Central memory CD8-positive, alpha-beta T cell (primary cell): ENCODE results near the gene NOS1AP.

Source experiments
- ATAC-seq: fragments of 150-1000 bp; cut with Tn5 transposase; replicated peaks from 2 replicates; pipeline ENCODE4 v1.10.0; 2022; ENCODE audit warnings: mild to moderate bottlenecking, moderate FRiP score, moderate number of reproducible peaks; ENCODE audit not compliant: poor library complexity, severe bottlenecking; ENCODE audit errors: extremely low read depth
- DNase-seq, 2 donors: peaks; one replicate each; pipeline ENCODE4 v3.0.0; 2021; ENCODE audit warnings: low spot score in 2 of 2
- H3K27ac Mint-ChIP-seq: one replicate; pipeline ENCODE4 v1.8.0; 2022; ENCODE audit warnings: low read depth, mild to moderate bottlenecking, moderate library complexity, mixed read lengths
- H3K27me3 Mint-ChIP-seq: one replicate; pipeline ENCODE4 v1.8.0; 2022; ENCODE audit warnings: mixed read lengths
- H3K36me3 Mint-ChIP-seq: one replicate; pipeline ENCODE4 v1.8.0; 2022; ENCODE audit warnings: mild to moderate bottlenecking, moderate library complexity, mixed read lengths; ENCODE audit not compliant: insufficient read depth
- H3K4me1 Mint-ChIP-seq: one replicate; pipeline ENCODE4 v1.8.0; 2022; ENCODE audit warnings: mixed read lengths
- H3K4me3 Mint-ChIP-seq: one replicate; pipeline ENCODE4 v1.8.0; 2022; ENCODE audit warnings: mild to moderate bottlenecking, moderate library complexity, mixed read lengths
- H3K9me3 Mint-ChIP-seq: one replicate; pipeline ENCODE4 v1.8.0; 2022; ENCODE audit warnings: mixed read lengths

NOS1AP gene

GRCh38 chr1:162233066-162233465 lies 163.6 kb downstream of the NOS1AP start:
- DNase-seq (no peak), ATAC-seq (no peak)
- H3K4me1 Mint-ChIP-seq, result no peaks in the 10 kb centered on the region
- no peak overlapping the region for H3K4me3 Mint-ChIP-seq
- H3K27me3 Mint-ChIP-seq, result peaks cover 43% of the 10 kb centered on the region
- no peak overlapping the region for H3K27ac Mint-ChIP-seq
- no peaks in the 10 kb centered on the region for H3K9me3 Mint-ChIP-seq
- H3K36me3 Mint-ChIP-seq, result no peaks in the 10 kb centered on the region

DNA sequence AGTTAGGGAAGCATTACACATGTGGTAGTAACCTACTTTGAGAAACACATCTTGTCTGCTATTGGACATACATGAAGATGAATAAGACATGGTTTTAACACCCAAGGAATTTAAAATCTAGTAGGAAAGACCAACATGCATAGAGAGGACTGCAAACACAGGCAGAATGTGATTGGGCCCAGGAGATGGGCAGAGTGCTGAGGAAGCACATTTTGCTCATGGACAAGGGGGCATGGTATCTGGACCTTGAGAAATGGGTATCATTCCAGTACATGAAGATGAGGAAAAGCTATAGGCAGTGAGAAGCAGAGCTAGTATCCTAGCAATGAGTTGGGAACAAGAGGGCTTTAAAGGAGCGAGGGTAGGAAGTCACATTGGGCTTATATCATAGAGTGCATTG lies 164.4 kb downstream of the NOS1AP start:
- no peaks in the 10 kb centered on the region for H3K36me3 Mint-ChIP-seq
- ATAC-seq, result no peak
- no peaks in the 10 kb centered on the region for H3K4me1 Mint-ChIP-seq
- H3K27me3 Mint-ChIP-seq, result peaks cover 43% of the 10 kb centered on the region
- DNase-seq, result no peak
- no peak overlapping the region for H3K27ac Mint-ChIP-seq
- H3K4me3 Mint-ChIP-seq, result no peak overlapping the region
- no peaks in the 10 kb centered on the region for H3K9me3 Mint-ChIP-seq

GRCh38 chr1:162234571-162234970 lies 165.1 kb downstream of the NOS1AP start:
- H3K4me3 Mint-ChIP-seq, result no peak overlapping the region
- DNase-seq (no peak), ATAC-seq (no peak)
- H3K36me3 Mint-ChIP-seq, result no peaks in the 10 kb centered on the region
- H3K27me3 Mint-ChIP-seq, result peaks cover 49% of the 10 kb centered on the region
- H3K9me3 Mint-ChIP-seq, result no peaks in the 10 kb centered on the region
- H3K27ac Mint-ChIP-seq, result no peak overlapping the region
- H3K4me1 Mint-ChIP-seq, result no peaks in the 10 kb centered on the region

- Mint-ChIP-seq H3K36me3 (no peaks in the 10 kb centered on the region), H3K9me3 (no peaks in the 10 kb centered on the region), H3K4me3 (no peak overlapping the region), H3K27me3 (peaks cover 57% of the 10 kb centered on the region), H3K4me1 (no peaks in the 10 kb centered on the region), H3K27ac (no peak overlapping the region)
- no peak for DNase-seq
- ATAC-seq, result no peak
These were observed 165.8 kb downstream of the NOS1AP start for GRCh38 chr1:162235241-162235800.

DNA sequence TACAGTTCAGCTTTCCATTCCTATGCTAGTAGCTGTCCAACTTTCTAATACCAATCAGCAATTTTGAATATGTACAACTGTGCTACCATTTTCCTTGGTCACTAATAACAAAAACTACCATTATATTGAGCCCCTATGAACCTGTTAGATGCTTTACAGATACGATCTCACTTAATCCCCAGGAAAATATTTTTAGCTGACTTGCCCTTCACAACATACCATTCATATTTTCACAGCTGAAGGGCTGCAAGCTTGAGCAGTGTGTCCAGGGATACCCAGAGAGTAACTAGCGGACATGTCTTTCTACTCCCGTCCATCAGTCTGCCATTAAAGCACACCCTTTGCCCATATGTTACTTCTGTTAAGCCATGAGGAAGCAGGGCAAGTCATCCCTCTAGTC lies 166.7 kb downstream of the NOS1AP start:
- no peak overlapping the region for H3K4me3 Mint-ChIP-seq
- H3K27ac Mint-ChIP-seq, result no peak overlapping the region
- no peaks in the 10 kb centered on the region for H3K9me3 Mint-ChIP-seq
- no peaks in the 10 kb centered on the region for H3K4me1 Mint-ChIP-seq
- no peaks in the 10 kb centered on the region for H3K36me3 Mint-ChIP-seq
- peaks cover 66% of the 10 kb centered on the region for H3K27me3 Mint-ChIP-seq
- ATAC-seq (no peak), DNase-seq (no peak)

DNA sequence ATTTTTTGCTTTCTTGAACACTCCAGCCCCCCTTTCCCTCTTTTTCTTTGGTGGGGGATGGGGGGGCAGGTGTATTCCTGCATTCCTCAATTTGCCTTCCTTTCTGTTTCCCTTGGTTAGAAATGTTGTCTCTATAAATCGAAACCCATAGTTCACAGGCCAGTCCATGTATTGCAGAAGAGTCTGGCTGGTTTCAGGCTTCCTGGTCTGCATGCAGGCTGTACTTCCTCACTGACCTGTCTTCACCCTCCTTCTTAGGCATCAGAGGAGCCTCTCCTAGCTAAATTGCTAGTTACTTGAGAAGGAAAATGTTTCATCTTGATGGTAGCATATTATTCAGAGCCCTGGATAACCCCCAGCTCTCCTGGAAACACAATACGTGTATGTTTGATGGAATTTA lies 167.1 kb downstream of the NOS1AP start:
- ATAC-seq (no peak), DNase-seq (no peak)
- H3K27me3 Mint-ChIP-seq, result peaks cover 70% of the 10 kb centered on the region
- no peaks in the 10 kb centered on the region for H3K4me1 Mint-ChIP-seq
- H3K9me3 Mint-ChIP-seq, result no peaks in the 10 kb centered on the region
- H3K4me3 Mint-ChIP-seq, result no peak overlapping the region
- no peak overlapping the region for H3K27ac Mint-ChIP-seq
- H3K36me3 Mint-ChIP-seq, result no peaks in the 10 kb centered on the region

DNA sequence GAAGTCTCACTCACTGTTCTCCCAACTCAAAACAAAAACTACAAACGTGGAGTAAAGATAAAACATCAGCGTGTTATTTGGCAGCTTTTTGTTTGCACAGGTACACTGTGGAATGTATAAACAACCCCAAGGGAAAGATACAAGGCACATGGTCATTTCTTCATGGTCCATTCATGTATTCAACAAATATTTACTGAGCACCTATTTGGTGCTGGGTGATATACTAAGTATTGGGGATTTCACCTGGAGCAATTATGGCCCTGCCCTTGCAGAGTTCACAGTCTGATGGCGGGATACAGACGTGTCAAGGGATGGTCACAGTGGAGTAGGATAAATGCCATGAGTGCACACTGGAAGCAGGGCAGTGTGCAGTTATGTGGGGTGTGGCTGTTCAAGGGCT lies 171.1 kb downstream of the NOS1AP start:
- no peak overlapping the region for H3K4me3 Mint-ChIP-seq
- no peaks in the 10 kb centered on the region for H3K36me3 Mint-ChIP-seq
- no peaks in the 10 kb centered on the region for H3K4me1 Mint-ChIP-seq
- ATAC-seq, result no peak
- no peak for DNase-seq
- no peaks in the 10 kb centered on the region for H3K9me3 Mint-ChIP-seq
- H3K27me3 Mint-ChIP-seq, result peaks cover 61% of the 10 kb centered on the region
- H3K27ac Mint-ChIP-seq, result no peak overlapping the region

DNA sequence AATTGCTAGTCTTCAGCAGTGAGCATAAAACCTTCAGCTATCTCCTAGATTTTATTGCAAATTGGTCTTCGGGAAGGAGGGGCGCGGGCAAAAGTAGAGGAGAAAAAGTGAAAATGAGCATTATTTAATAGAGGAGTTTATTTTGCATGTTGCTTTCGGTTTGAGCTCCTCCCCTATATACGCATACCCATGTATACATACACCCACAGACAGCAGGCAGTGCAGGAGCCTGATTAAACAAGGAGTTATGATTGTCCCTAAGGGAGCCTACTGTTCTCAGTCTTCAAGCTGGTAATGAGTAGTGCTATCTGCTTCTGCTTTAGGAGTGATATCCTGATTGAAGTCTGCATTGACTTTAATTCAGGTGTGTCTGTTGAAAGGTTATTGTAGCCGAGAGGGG lies 173.3 kb downstream of the NOS1AP start:
- ATAC-seq (no peak), DNase-seq (no peak)
- H3K27me3 Mint-ChIP-seq, result peaks cover 46% of the 10 kb centered on the region
- H3K4me3 Mint-ChIP-seq, result no peak overlapping the region
- no peaks in the 10 kb centered on the region for H3K9me3 Mint-ChIP-seq
- no peaks in the 10 kb centered on the region for H3K36me3 Mint-ChIP-seq
- no peak overlapping the region for H3K27ac Mint-ChIP-seq
- H3K4me1 Mint-ChIP-seq, result no peaks in the 10 kb centered on the region

- DNase-seq (no peak), ATAC-seq (no peak)
- Mint-ChIP-seq H3K4me1 (no peaks in the 10 kb centered on the region), H3K27me3 (peaks cover 9% of the 10 kb centered on the region), H3K4me3 (no peak overlapping the region), H3K36me3 (no peaks in the 10 kb centered on the region), H3K9me3 (no peaks in the 10 kb centered on the region), H3K27ac (no peak overlapping the region)
These were observed 179.5 kb downstream of the NOS1AP start for GRCh38 chr1:162248854-162249535.

GRCh38 chr1:162250004-162250730 lies 180.7 kb downstream of the NOS1AP start:
- no peak overlapping the region for H3K27ac Mint-ChIP-seq

GRCh38 chr1:162251102-162251501 lies 181.6 kb downstream of the NOS1AP start:
- Mint-ChIP-seq H3K4me3 (no peak overlapping the region), H3K27me3 (peaks cover 13% of the 10 kb centered on the region), H3K4me1 (no peaks in the 10 kb centered on the region), H3K9me3 (no peaks in the 10 kb centered on the region), H3K27ac (no peak overlapping the region), H3K36me3 (no peaks in the 10 kb centered on the region)
- ATAC-seq (no peak), DNase-seq (no peak)

More at GRCh38 chr1:162250004-162250730, 180.7 kb downstream of the NOS1AP start:
- no peaks in the 10 kb centered on the region for H3K36me3 Mint-ChIP-seq
- H3K9me3 Mint-ChIP-seq, result no peaks in the 10 kb centered on the region
- peaks cover 9% of the 10 kb centered on the region for H3K27me3 Mint-ChIP-seq
- ATAC-seq (no peak), DNase-seq (no peak)
- H3K4me3 Mint-ChIP-seq, result no peak overlapping the region
- no peaks in the 10 kb centered on the region for H3K4me1 Mint-ChIP-seq

DNA sequence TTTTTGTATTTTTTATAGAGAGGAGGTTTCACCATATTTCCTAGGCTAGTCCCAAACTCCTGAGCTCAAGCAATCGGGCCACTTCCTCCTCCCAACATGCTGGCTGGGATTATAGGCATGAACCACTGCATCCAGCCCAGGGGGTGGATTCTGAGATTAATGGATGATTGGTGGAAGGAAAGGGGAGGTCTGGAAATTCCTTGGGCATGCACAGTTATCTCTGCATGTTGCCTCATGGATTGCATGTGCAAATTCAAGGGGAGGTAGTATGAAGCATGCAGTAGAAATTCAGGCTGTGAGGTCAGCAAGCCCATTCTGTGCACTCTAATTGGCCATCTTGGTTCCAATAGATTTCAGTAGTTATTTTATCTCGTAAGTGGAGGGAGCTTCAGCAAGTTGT lies 182.7 kb downstream of the NOS1AP start:
- DNase-seq (no peak), ATAC-seq (no peak)

DNA sequence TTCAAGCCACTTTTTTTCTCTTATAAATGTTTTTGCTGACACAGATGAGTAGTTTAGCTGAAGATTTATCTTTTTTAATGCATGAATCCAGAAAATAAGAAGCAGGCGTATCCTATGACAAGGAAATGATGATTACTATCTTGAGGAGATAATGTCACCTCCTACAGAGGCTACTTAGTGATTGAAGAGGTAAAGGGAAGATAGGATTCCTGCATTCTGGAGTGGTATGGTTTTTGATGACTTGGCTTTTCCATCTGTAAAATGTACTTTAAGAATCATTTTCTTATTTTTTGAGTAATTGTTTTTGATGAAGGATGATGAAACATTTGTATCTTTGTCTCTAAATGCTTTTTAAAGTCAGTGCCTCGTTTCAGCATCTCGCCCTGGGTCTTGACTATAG lies 184.3 kb downstream of the NOS1AP start:
- no peaks in the 10 kb centered on the region for H3K36me3 Mint-ChIP-seq
- ATAC-seq (no peak), DNase-seq (no peak)
- H3K4me1 Mint-ChIP-seq, result no peaks in the 10 kb centered on the region
- H3K27ac Mint-ChIP-seq, result no peak overlapping the region
- no peak overlapping the region for H3K4me3 Mint-ChIP-seq
- H3K9me3 Mint-ChIP-seq, result no peaks in the 10 kb centered on the region
- peaks cover 40% of the 10 kb centered on the region for H3K27me3 Mint-ChIP-seq

More for the DNA sequence above, 182.7 kb downstream of the NOS1AP start:
- no peaks in the 10 kb centered on the region for H3K36me3 Mint-ChIP-seq
- no peaks in the 10 kb centered on the region for H3K4me1 Mint-ChIP-seq
- no peaks in the 10 kb centered on the region for H3K9me3 Mint-ChIP-seq
- H3K27ac Mint-ChIP-seq, result no peak overlapping the region
- H3K27me3 Mint-ChIP-seq, result peaks cover 24% of the 10 kb centered on the region
- no peak overlapping the region for H3K4me3 Mint-ChIP-seq
